Astrocyte (in vitro differentiated cells and primary cell): Measurements from ENCODE around the gene ZNF300. TPM values are rescaled to one million over a fixed set of nuclear protein-coding genes. Genes with fewer than 3 reads are reported as not detected.

Source experiments
- DNase-seq: peaks from one replicate; pipeline ENCODE4 v3.0.0-alpha.2; 2010; ENCODE audit warnings: low read depth
- FAIRE-seq: peaks from 2 replicates; lab custom pipeline; 2011; peaks lifted over from hg19 to GRCh38; lab: Jason Lieb, UNC
- H2AFZ ChIP-seq: 2 replicates; pipeline ENCODE4 v1.6.0; 2012; ENCODE audit warnings: low read depth, low read length, inconsistent platforms
- H3K27ac ChIP-seq: 2 replicates; pipeline ENCODE4 v1.5.1; 2011; ENCODE audit warnings: low read depth, low read length, inconsistent platforms
- H3K27me3 ChIP-seq: 2 replicates; pipeline ENCODE4 v1.6.0; 2011; ENCODE audit warnings: low read length, inconsistent platforms; ENCODE audit not compliant: insufficient read depth
- H3K36me3 ChIP-seq: 2 replicates; pipeline ENCODE4 v1.5.1; 2011; ENCODE audit warnings: low read length, inconsistent platforms; ENCODE audit not compliant: insufficient read depth
- H3K4me1 ChIP-seq: 2 replicates; pipeline ENCODE4 v1.5.1; 2011; ENCODE audit warnings: low read length, inconsistent platforms; ENCODE audit not compliant: insufficient read depth
- H3K4me2 ChIP-seq: 2 replicates; pipeline ENCODE4 v1.6.0; 2012; ENCODE audit warnings: low read length, inconsistent platforms
- H3K4me3 ChIP-seq: 2 replicates; pipeline ENCODE4 v1.5.1; 2011; ENCODE audit warnings: low read depth, mild to moderate bottlenecking, low read length, inconsistent platforms; ENCODE audit not compliant: insufficient read depth
- H3K79me2 ChIP-seq: 2 replicates; pipeline ENCODE4 v1.6.0; 2012; ENCODE audit warnings: mild to moderate bottlenecking, low read length, inconsistent platforms; ENCODE audit not compliant: insufficient read depth
- H3K9ac ChIP-seq: 2 replicates; pipeline ENCODE4 v1.6.0; 2012; ENCODE audit warnings: mild to moderate bottlenecking, low read length, inconsistent platforms
- H3K9me3 ChIP-seq: 2 replicates; pipeline ENCODE4 v1.5.1; 2012; ENCODE audit warnings: low read depth, mild to moderate bottlenecking, low read length, inconsistent platforms; ENCODE audit not compliant: insufficient read depth
- H4K20me1 ChIP-seq: 2 replicates; pipeline ENCODE4 v1.6.0; 2012; ENCODE audit warnings: low read length, inconsistent platforms; ENCODE audit not compliant: insufficient read depth
- H3K27ac Mint-ChIP-seq: one replicate; pipeline ENCODE4 v1.8.0; 2021; ENCODE audit warnings: mild to moderate bottlenecking, mixed read lengths; ENCODE audit not compliant: unreplicated experiment
- H3K27me3 Mint-ChIP-seq: one replicate; pipeline ENCODE4 v1.8.0; 2021; ENCODE audit warnings: low read depth, mixed read lengths; ENCODE audit not compliant: unreplicated experiment
- H3K36me3 Mint-ChIP-seq: one replicate; pipeline ENCODE4 v1.8.0; 2021; ENCODE audit warnings: low read depth, mixed read lengths; ENCODE audit not compliant: unreplicated experiment
- H3K4me1 Mint-ChIP-seq: one replicate; pipeline ENCODE4 v1.8.0; 2021; ENCODE audit warnings: low read depth, mixed read lengths; ENCODE audit not compliant: unreplicated experiment
- H3K4me3 Mint-ChIP-seq: one replicate; pipeline ENCODE4 v1.8.0; 2021; ENCODE audit warnings: mild to moderate bottlenecking, moderate library complexity, mixed read lengths; ENCODE audit not compliant: unreplicated experiment
- H3K9me3 Mint-ChIP-seq: one replicate; pipeline ENCODE4 v1.8.0; 2021; ENCODE audit warnings: mild to moderate bottlenecking, mixed read lengths; ENCODE audit not compliant: unreplicated experiment
- EZH2 ChIP-seq: IDR thresholded peaks from 2 replicates; pipeline ENCODE4 v1.6.1; 2012; ENCODE audit warnings: mild to moderate bottlenecking, low read length, inconsistent platforms; ENCODE audit not compliant: insufficient read depth
- total RNA-seq: library from RNA; stranded (reverse); gene quantifications from 2 replicates; pipeline ENCODE4 v1.2.1, GENCODE V29; 2021
- TF ChIP-seq, protein P1 (sequence below): IDR thresholded peaks from 2 replicates; pipeline ENCODE4 v1.5.1; 2011; ENCODE audit warnings: low read depth, mild to moderate bottlenecking, inconsistent platforms, low read length, moderate library complexity; ENCODE audit not compliant: insufficient read depth

The ZNF300 gene
- total RNA-seq, 1 donor from 2014 or later, result 9.2 TPM

GRCh38 chr5:150851039-150851438 is 53.7 kb downstream of the ZNF300 start:
- Histone ChIP-seq H3K9me3 (no peaks in the 10 kb centered on the region), H3K27me3 (peaks cover 4% of the 10 kb centered on the region), H3K36me3 (no peaks in the 10 kb centered on the region), H4K20me1 (no peaks in the 10 kb centered on the region), H3K9ac (no peak overlapping the region), H3K4me1 (no peaks in the 10 kb centered on the region), H3K4me2 (no peak overlapping the region), H3K79me2 (no peaks in the 10 kb centered on the region), H2AFZ (no peak overlapping the region), H3K4me3 (no peak overlapping the region), H3K27ac (no peak overlapping the region)
- Mint-ChIP-seq H3K4me3 (no peak overlapping the region), H3K4me1 (no peaks in the 10 kb centered on the region), H3K27me3 (peaks cover 11% of the 10 kb centered on the region), H3K9me3 (peaks cover 4% of the 10 kb centered on the region), H3K27ac (no peak overlapping the region), H3K36me3 (no peaks in the 10 kb centered on the region)
- no peak for TF ChIP-seq EZH2
- TF ChIP-seq, protein P1, sequence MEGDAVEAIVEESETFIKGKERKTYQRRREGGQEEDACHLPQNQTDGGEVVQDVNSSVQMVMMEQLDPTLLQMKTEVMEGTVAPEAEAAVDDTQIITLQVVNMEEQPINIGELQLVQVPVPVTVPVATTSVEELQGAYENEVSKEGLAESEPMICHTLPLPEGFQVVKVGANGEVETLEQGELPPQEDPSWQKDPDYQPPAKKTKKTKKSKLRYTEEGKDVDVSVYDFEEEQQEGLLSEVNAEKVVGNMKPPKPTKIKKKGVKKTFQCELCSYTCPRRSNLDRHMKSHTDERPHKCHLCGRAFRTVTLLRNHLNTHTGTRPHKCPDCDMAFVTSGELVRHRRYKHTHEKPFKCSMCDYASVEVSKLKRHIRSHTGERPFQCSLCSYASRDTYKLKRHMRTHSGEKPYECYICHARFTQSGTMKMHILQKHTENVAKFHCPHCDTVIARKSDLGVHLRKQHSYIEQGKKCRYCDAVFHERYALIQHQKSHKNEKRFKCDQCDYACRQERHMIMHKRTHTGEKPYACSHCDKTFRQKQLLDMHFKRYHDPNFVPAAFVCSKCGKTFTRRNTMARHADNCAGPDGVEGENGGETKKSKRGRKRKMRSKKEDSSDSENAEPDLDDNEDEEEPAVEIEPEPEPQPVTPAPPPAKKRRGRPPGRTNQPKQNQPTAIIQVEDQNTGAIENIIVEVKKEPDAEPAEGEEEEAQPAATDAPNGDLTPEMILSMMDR, result no peak
- DNase-seq (no peak), FAIRE-seq (no peak)

- no peaks in the 10 kb centered on the region for H4K20me1 ChIP-seq
- no peaks in the 10 kb centered on the region for H3K36me3 Mint-ChIP-seq
- peaks cover 7% of the 10 kb centered on the region for H3K9me3 Mint-ChIP-seq
- peaks cover 4% of the 10 kb centered on the region for H3K27me3 ChIP-seq
- DNase-seq (peak; percentile 45), FAIRE-seq (no peak)
- H3K36me3 ChIP-seq, result no peaks in the 10 kb centered on the region
- H3K27ac Mint-ChIP-seq, result no peak overlapping the region
- H3K4me3 ChIP-seq, result no peak overlapping the region
- H3K79me2 ChIP-seq, result no peaks in the 10 kb centered on the region
- no peak overlapping the region for H3K27ac ChIP-seq
- H3K4me1 Mint-ChIP-seq, result no peaks in the 10 kb centered on the region
- no peaks in the 10 kb centered on the region for H3K4me1 ChIP-seq
- TF ChIP-seq EZH2, result no peak
- TF ChIP-seq, protein P1, result no peak
- peaks cover 11% of the 10 kb centered on the region for H3K27me3 Mint-ChIP-seq
- H3K9me3 ChIP-seq, result no peaks in the 10 kb centered on the region
- H3K9ac ChIP-seq, result no peak overlapping the region
- H2AFZ ChIP-seq, result no peak overlapping the region
- H3K4me2 ChIP-seq, result no peak overlapping the region
- no peak overlapping the region for H3K4me3 Mint-ChIP-seq
Measured at GRCh38 chr5:150848271-150848670, 56.5 kb downstream of the ZNF300 start.

DNA sequence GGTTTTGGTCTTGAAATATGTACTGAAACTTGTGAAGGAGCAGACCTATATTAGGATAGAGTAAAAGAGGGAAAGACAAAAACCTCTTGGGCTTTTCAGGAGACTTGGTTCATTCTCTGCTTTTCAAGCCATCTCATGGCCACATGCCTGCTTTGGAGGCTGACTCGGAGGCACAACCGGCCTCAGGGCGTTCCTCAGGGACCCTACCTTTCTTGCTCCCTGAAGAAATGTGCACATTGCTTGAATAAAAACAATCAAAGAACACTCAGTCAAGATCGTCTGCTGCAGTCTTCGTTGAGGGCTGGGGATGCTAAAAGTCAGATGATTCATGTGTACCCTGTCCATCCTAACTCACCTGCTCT is 57.5 kb downstream of the ZNF300 start:
- Histone ChIP-seq H3K9ac (no peak overlapping the region), H3K36me3 (no peaks in the 10 kb centered on the region), H3K4me1 (no peaks in the 10 kb centered on the region), H3K9me3 (no peaks in the 10 kb centered on the region), H2AFZ (no peak overlapping the region), H3K79me2 (no peaks in the 10 kb centered on the region), H4K20me1 (no peaks in the 10 kb centered on the region), H3K4me3 (no peak overlapping the region), H3K27me3 (peaks cover 4% of the 10 kb centered on the region), H3K4me2 (no peak overlapping the region), H3K27ac (no peak overlapping the region)
- no peak overlapping the region for H3K27ac Mint-ChIP-seq
- peaks cover 7% of the 10 kb centered on the region for H3K9me3 Mint-ChIP-seq
- TF ChIP-seq, protein P1, result no peak
- TF ChIP-seq EZH2, result no peak
- peaks cover 11% of the 10 kb centered on the region for H3K27me3 Mint-ChIP-seq
- no peak for DNase-seq
- H3K36me3 Mint-ChIP-seq, result no peaks in the 10 kb centered on the region
- no peaks in the 10 kb centered on the region for H3K4me1 Mint-ChIP-seq
- no peak overlapping the region for H3K4me3 Mint-ChIP-seq
- FAIRE-seq, result no peak
